BE2C (cell line): ENCODE results near the gene SUSD3.

Experiments
- DNase-seq: peaks from one replicate; pipeline ENCODE4 v3.0.0-alpha.2; 2020
- H3K27me3 ChIP-seq: fragments of 250-450 bp; sonication (Bioruptor Pico); 2 replicates; pipeline ENCODE4 v1.5.1; 2020; ENCODE audit warnings: mild to moderate bottlenecking
- H3K36me3 ChIP-seq: fragments of 250-450 bp; sonication (Bioruptor Pico); 2 replicates; pipeline ENCODE4 v1.5.1; 2020; ENCODE audit warnings: mild to moderate bottlenecking
- H3K4me1 ChIP-seq: fragments of 250-450 bp; sonication (Bioruptor Pico); 2 replicates; pipeline ENCODE4 v1.5.1; 2020
- H3K4me3 ChIP-seq: 2 replicates; pipeline ENCODE4 v1.5.1; 2011; ENCODE audit warnings: low read depth, low read length
- H3K9me3 ChIP-seq: fragments of 250-450 bp; sonication (Bioruptor Pico); 2 replicates; pipeline ENCODE4 v1.5.1; 2020
- CTCF ChIP-seq: IDR thresholded peaks from 2 replicates; pipeline ENCODE4 v1.5.1; 2012; ENCODE audit warnings: mild to moderate bottlenecking, low read depth, low read length

Gene SUSD3

GRCh38 chr9:93081081-93081529 is 22.6 kb downstream of the SUSD3 start:
- no peak for TF ChIP-seq CTCF
- H3K9me3 ChIP-seq, result no peaks in the 10 kb centered on the region
- H3K36me3 ChIP-seq, result no peaks in the 10 kb centered on the region
- no peak overlapping the region for H3K4me3 ChIP-seq
- H3K4me1 ChIP-seq, result no peaks in the 10 kb centered on the region
- DNase-seq, result no peak
- H3K27me3 ChIP-seq, result no peaks in the 10 kb centered on the region

GRCh38 chr9:93081931-93082330 is 23.4 kb downstream of the SUSD3 start:
- Histone ChIP-seq H3K4me3 (no peak overlapping the region), H3K9me3 (no peaks in the 10 kb centered on the region), H3K27me3 (no peaks in the 10 kb centered on the region), H3K36me3 (no peaks in the 10 kb centered on the region), H3K4me1 (no peaks in the 10 kb centered on the region)
- DNase-seq, result no peak
- TF ChIP-seq CTCF, result no peak

GRCh38 chr9:93082841-93083411 is 24.4 kb downstream of the SUSD3 start:
- no peaks in the 10 kb centered on the region for H3K27me3 ChIP-seq
- no peak overlapping the region for H3K4me3 ChIP-seq
- DNase-seq, result no peak
- no peak for TF ChIP-seq CTCF
- no peaks in the 10 kb centered on the region for H3K36me3 ChIP-seq
- no peaks in the 10 kb centered on the region for H3K4me1 ChIP-seq
- no peaks in the 10 kb centered on the region for H3K9me3 ChIP-seq

GRCh38 chr9:93083592-93084470 is 25.3 kb downstream of the SUSD3 start:
- H3K4me3 ChIP-seq, result no peak overlapping the region
- DNase-seq, result no peak
- no peaks in the 10 kb centered on the region for H3K9me3 ChIP-seq
- H3K4me1 ChIP-seq, result no peaks in the 10 kb centered on the region
- H3K36me3 ChIP-seq, result no peaks in the 10 kb centered on the region
- no peaks in the 10 kb centered on the region for H3K27me3 ChIP-seq
- no peak for TF ChIP-seq CTCF

- no peak for TF ChIP-seq CTCF
- H3K36me3 ChIP-seq, result no peaks in the 10 kb centered on the region
- no peaks in the 10 kb centered on the region for H3K9me3 ChIP-seq
- no peak overlapping the region for H3K4me3 ChIP-seq
- DNase-seq, result no peak
- H3K27me3 ChIP-seq, result no peaks in the 10 kb centered on the region
- H3K4me1 ChIP-seq, result no peaks in the 10 kb centered on the region
These were observed 26.0 kb downstream of the SUSD3 start for GRCh38 chr9:93084471-93084881.

GRCh38 chr9:93085676-93086075 is 27.2 kb downstream of the SUSD3 start:
- no peak for TF ChIP-seq CTCF
- H3K4me3 ChIP-seq, result no peak overlapping the region
- no peaks in the 10 kb centered on the region for H3K36me3 ChIP-seq
- H3K9me3 ChIP-seq, result no peaks in the 10 kb centered on the region
- no peak for DNase-seq
- no peaks in the 10 kb centered on the region for H3K27me3 ChIP-seq
- H3K4me1 ChIP-seq, result no peaks in the 10 kb centered on the region
